ENCODE data around the gene HEXB. TPM values are rescaled to one million over a fixed set of nuclear protein-coding genes. Genes with fewer than 3 reads are reported as not detected.

Gene HEXB
- 718 and 809 TPM in 2 replicates for total RNA-seq (2014; rRNA removed; shearing (Covaris generic))
- 722 and 724 TPM in 2 replicates for polyA plus RNA-seq (2015; cell fraction: cytosol; rRNA removed)
- polyA plus RNA-seq (2015; cell fraction: nucleus; rRNA removed) = 66.8 and 92.9 TPM in 2 replicates

- in situ Hi-C loops (cut with HindIII; ENCODE audit: low pct_unique_long_range_greater_than_20kb, low sequenced_read_pairs) = no loop called here
- peak; percentile 83 for DNase-seq (ENCODE audit: low read depth, low spot score)
These were observed at the start of gene HEXB for GRCh38 chr5:74684900-74685851. TSS of gene HEXB (plus strand) at chr5:74685233. CDS start at chr5:74685261, 28 bp downstream.

- no peak for DNase-seq (ENCODE audit: low read depth, low spot score)
- in situ Hi-C loops (cut with HindIII; ENCODE audit: low pct_unique_long_range_greater_than_20kb, low sequenced_read_pairs) = no loop called here
These were observed 48.9 kb upstream of the HEXB start for GRCh38 chr5:74636149-74636548.

- no peak for DNase-seq (ENCODE audit: low read depth, low spot score)
- in situ Hi-C loops (cut with HindIII; ENCODE audit: low pct_unique_long_range_greater_than_20kb, low sequenced_read_pairs) = no loop called here
These were observed 48.5 kb upstream of the HEXB start for GRCh38 chr5:74636552-74636951.

- no peak for DNase-seq (ENCODE audit: low read depth, low spot score)
- in situ Hi-C loops (cut with HindIII; ENCODE audit: low pct_unique_long_range_greater_than_20kb, low sequenced_read_pairs) = no loop called here
These were observed 46.5 kb upstream of the HEXB start for GRCh38 chr5:74638544-74638969.

- in situ Hi-C loops (cut with HindIII; ENCODE audit: low pct_unique_long_range_greater_than_20kb, low sequenced_read_pairs) = no loop called here
- no peak for DNase-seq (ENCODE audit: low read depth, low spot score)
These were observed 45.8 kb upstream of the HEXB start for GRCh38 chr5:74638970-74639806.

- peak; percentile 45 for DNase-seq (ENCODE audit: low read depth, low spot score)
- in situ Hi-C loops (cut with HindIII; ENCODE audit: low pct_unique_long_range_greater_than_20kb, low sequenced_read_pairs) = no loop called here
These were observed 45.1 kb upstream of the HEXB start for GRCh38 chr5:74639807-74640449.

GRCh38 chr5:74640450-74640953, 44.5 kb upstream of the HEXB start, which contains the start of gene ENC1:
TSS of gene ENC1 (minus strand) at chr5:74640728. CDS start at chr5:74636485, 4,243 bp downstream.
- in situ Hi-C loops (cut with HindIII; ENCODE audit: low pct_unique_long_range_greater_than_20kb, low sequenced_read_pairs) = no loop called here
- peak; percentile 72 for DNase-seq (ENCODE audit: low read depth, low spot score)

- DNase-seq (ENCODE audit: low read depth, low spot score) = no peak
- in situ Hi-C loops (cut with HindIII; ENCODE audit: low pct_unique_long_range_greater_than_20kb, low sequenced_read_pairs) = no loop called here
These were observed 43.9 kb upstream of the HEXB start for GRCh38 chr5:74640954-74641734.

GRCh38 chr5:74641735-74642542, 43.1 kb upstream of the HEXB start:
- in situ Hi-C loops (cut with HindIII; ENCODE audit: low pct_unique_long_range_greater_than_20kb, low sequenced_read_pairs) = no loop called here

GRCh38 chr5:74642543-74642863, 42.5 kb upstream of the HEXB start:
- no peak for DNase-seq (ENCODE audit: low read depth, low spot score)
- in situ Hi-C loops (cut with HindIII; ENCODE audit: low pct_unique_long_range_greater_than_20kb, low sequenced_read_pairs) = no loop called here

More at GRCh38 chr5:74641735-74642542, 43.1 kb upstream of the HEXB start:
- peak; percentile 38 for DNase-seq (ENCODE audit: low read depth, low spot score)

GRCh38 chr5:74643111-74643562, 41.9 kb upstream of the HEXB start:
- in situ Hi-C loops (cut with HindIII; ENCODE audit: low pct_unique_long_range_greater_than_20kb, low sequenced_read_pairs) = no loop called here
- peak; percentile 29 for DNase-seq (ENCODE audit: low read depth, low spot score)

GRCh38 chr5:74647096-74647495, 37.9 kb upstream of the HEXB start:
- peak; percentile 80 for DNase-seq (ENCODE audit: low read depth, low spot score)
- in situ Hi-C loops (cut with HindIII; ENCODE audit: low pct_unique_long_range_greater_than_20kb, low sequenced_read_pairs) = no loop called here

- peak; percentile 77 for DNase-seq (ENCODE audit: low read depth, low spot score)
- in situ Hi-C loops (cut with HindIII; ENCODE audit: low pct_unique_long_range_greater_than_20kb, low sequenced_read_pairs) = no loop called here
These were observed 36.2 kb upstream of the HEXB start for GRCh38 chr5:74648835-74649293.

GRCh38 chr5:74649421-74649973, 35.5 kb upstream of the HEXB start:
- in situ Hi-C loops (cut with HindIII; ENCODE audit: low pct_unique_long_range_greater_than_20kb, low sequenced_read_pairs) = no loop called here
- DNase-seq (ENCODE audit: low read depth, low spot score) = no peak

GRCh38 chr5:74651710-74652109, 33.3 kb upstream of the HEXB start:
- in situ Hi-C loops (cut with HindIII; ENCODE audit: low pct_unique_long_range_greater_than_20kb, low sequenced_read_pairs) = no loop called here
- no peak for DNase-seq (ENCODE audit: low read depth, low spot score)

- no peak for DNase-seq (ENCODE audit: low read depth, low spot score)
- in situ Hi-C loops (cut with HindIII; ENCODE audit: low pct_unique_long_range_greater_than_20kb, low sequenced_read_pairs) = no loop called here
These were observed 32.5 kb upstream of the HEXB start for GRCh38 chr5:74652576-74652975.

Measured in SK-MEL-5 (cell line).